ENCODE data around the gene IFNB1. TPM values are rescaled to one million over a fixed set of nuclear protein-coding genes. Genes with fewer than 3 reads are reported as not detected.

The IFNB1 gene
- total and polyA plus RNA-seq, 4 donors: not detected

GRCh38 chr9:21053851-21054250 is 23.9 kb downstream of the IFNB1 start:
- Histone ChIP-seq H3K27ac (ENCODE audit: low read depth in 1 of 2, low read length in 2 of 2) (no peak overlapping the region), H3K27me3 (ENCODE audit: control insufficient read depth in 4 of 4, insufficient read depth in 4 of 4, low read length in 3 of 4) (no peaks in the 10 kb centered on the region), H3K36me3 (ENCODE audit: control insufficient read depth in 4 of 4, insufficient read depth in 3 of 4, low read depth in 1 of 4, low read length in 3 of 4) (no peaks in the 10 kb centered on the region), H3K9ac (ENCODE audit: low read depth in 1 of 2, low read length in 2 of 2) (no peak overlapping the region), H3K9me3 (ENCODE audit: control insufficient read depth in 4 of 4, low read length in 3 of 4) (no peaks in the 10 kb centered on the region), H3K4me1 (ENCODE audit: control insufficient read depth in 4 of 4, insufficient read depth in 4 of 4, low read length in 3 of 4) (no peaks in the 10 kb centered on the region), H3K4me3 (ENCODE audit: low read depth in 1 of 3, low read length in 3 of 3) (no peak overlapping the region)
- WGBS: 43% methylated on average over 2 of the region's 2 CpGs
- TF ChIP-seq JUND (IDR thresholded peaks at IDR 0.05) (no peak), HNF4G (IDR thresholded peaks at IDR 0.05) (no peak), EGR1 (IDR thresholded peaks at IDR 0.05; ENCODE audit: low read depth in 2 of 2) (no peak), SP1 (IDR thresholded peaks at IDR 0.05) (no peak), FOXA1 (IDR thresholded peaks at IDR 0.05) (no peak), CTCF (IDR thresholded peaks at IDR 0.05; ENCODE audit: low read depth, low read length, missing input control) (no peak), RXRA (IDR thresholded peaks at IDR 0.05) (no peak), NR2F2 (IDR thresholded peaks at IDR 0.05) (no peak), ZBTB33 (IDR thresholded peaks at IDR 0.05) (no peak), GABPA (IDR thresholded peaks at IDR 0.05 in 1 of 2, conservative IDR thresholded peaks at IDR 0.05 in 1 of 2) (no peak), MAX (IDR thresholded peaks at IDR 0.05) (no peak), ATF3 (IDR thresholded peaks at IDR 0.05) (no peak), YY1 (IDR thresholded peaks at IDR 0.05) (no peak), FOXA2 (IDR thresholded peaks at IDR 0.05) (no peak), TAF1 (conservative IDR thresholded peaks at IDR 0.05) (no peak)
- TF ChIP-seq, protein P1, sequence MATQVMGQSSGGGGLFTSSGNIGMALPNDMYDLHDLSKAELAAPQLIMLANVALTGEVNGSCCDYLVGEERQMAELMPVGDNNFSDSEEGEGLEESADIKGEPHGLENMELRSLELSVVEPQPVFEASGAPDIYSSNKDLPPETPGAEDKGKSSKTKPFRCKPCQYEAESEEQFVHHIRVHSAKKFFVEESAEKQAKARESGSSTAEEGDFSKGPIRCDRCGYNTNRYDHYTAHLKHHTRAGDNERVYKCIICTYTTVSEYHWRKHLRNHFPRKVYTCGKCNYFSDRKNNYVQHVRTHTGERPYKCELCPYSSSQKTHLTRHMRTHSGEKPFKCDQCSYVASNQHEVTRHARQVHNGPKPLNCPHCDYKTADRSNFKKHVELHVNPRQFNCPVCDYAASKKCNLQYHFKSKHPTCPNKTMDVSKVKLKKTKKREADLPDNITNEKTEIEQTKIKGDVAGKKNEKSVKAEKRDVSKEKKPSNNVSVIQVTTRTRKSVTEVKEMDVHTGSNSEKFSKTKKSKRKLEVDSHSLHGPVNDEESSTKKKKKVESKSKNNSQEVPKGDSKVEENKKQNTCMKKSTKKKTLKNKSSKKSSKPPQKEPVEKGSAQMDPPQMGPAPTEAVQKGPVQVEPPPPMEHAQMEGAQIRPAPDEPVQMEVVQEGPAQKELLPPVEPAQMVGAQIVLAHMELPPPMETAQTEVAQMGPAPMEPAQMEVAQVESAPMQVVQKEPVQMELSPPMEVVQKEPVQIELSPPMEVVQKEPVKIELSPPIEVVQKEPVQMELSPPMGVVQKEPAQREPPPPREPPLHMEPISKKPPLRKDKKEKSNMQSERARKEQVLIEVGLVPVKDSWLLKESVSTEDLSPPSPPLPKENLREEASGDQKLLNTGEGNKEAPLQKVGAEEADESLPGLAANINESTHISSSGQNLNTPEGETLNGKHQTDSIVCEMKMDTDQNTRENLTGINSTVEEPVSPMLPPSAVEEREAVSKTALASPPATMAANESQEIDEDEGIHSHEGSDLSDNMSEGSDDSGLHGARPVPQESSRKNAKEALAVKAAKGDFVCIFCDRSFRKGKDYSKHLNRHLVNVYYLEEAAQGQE (IDR thresholded peaks at IDR 0.05): no peak
- DNase-seq (ENCODE audit: low spot score): no peak

DNA sequence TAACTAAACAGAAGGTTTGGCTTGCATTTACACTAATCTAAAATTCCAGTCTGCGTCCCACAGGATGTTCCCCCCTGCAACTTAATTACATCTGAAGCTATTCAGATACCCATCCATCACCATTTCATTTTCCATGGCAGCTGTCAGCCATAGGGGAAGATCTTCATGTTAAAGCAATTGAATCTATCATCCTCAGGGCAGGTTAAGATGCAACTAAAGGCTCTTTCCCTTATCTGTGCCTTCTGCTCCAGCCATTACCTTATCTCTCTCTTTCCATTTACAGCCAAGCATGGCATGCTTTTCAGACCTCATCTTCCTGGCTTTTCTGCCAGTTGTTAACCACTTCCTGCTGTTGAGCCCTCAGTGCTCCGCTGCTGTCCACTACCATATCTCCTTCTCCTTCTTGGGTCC is 30.5 kb downstream of the IFNB1 start:
- H3K4me3 ChIP-seq (ENCODE audit: low read depth in 1 of 3, low read length in 3 of 3): no peak overlapping the region
- no peaks in the 10 kb centered on the region for H3K9me3 ChIP-seq (ENCODE audit: control insufficient read depth in 4 of 4, low read length in 3 of 4)
- TF ChIP-seq NR2F2 (IDR thresholded peaks at IDR 0.05) (no peak), TAF1 (conservative IDR thresholded peaks at IDR 0.05) (no peak), EGR1 (IDR thresholded peaks at IDR 0.05; ENCODE audit: low read depth in 2 of 2) (no peak), HNF4G (IDR thresholded peaks at IDR 0.05) (no peak), JUND (IDR thresholded peaks at IDR 0.05) (no peak), CTCF (IDR thresholded peaks at IDR 0.05; ENCODE audit: low read depth, low read length, missing input control) (no peak), RAD21 (IDR thresholded peaks at IDR 0.05) (no peak), FOXA2 (IDR thresholded peaks at IDR 0.05) (no peak), MAX (IDR thresholded peaks at IDR 0.05) (no peak), ZBTB33 (IDR thresholded peaks at IDR 0.05) (no peak), RXRA (IDR thresholded peaks at IDR 0.05) (no peak), YY1 (IDR thresholded peaks at IDR 0.05) (no peak)
- WGBS: 69% methylated on average over 2 of the region's 2 CpGs
- no peak overlapping the region for H3K9ac ChIP-seq (ENCODE audit: low read depth in 1 of 2, low read length in 2 of 2)
- H3K4me1 ChIP-seq (ENCODE audit: control insufficient read depth in 4 of 4, insufficient read depth in 4 of 4, low read length in 3 of 4): no peaks in the 10 kb centered on the region
- no peaks in the 10 kb centered on the region for H3K27me3 ChIP-seq (ENCODE audit: control insufficient read depth in 4 of 4, insufficient read depth in 4 of 4, low read length in 3 of 4)
- DNase-seq (ENCODE audit: low spot score): no peak
- H3K27ac ChIP-seq (ENCODE audit: low read depth in 1 of 2, low read length in 2 of 2): no peak overlapping the region
- H3K36me3 ChIP-seq (ENCODE audit: control insufficient read depth in 4 of 4, insufficient read depth in 3 of 4, low read depth in 1 of 4, low read length in 3 of 4): no peaks in the 10 kb centered on the region

All from liver (tissue), 9 donors.